HepG2 (cell line): Measurements from ENCODE around the gene MYO3B. TPM values are rescaled to one million over a fixed set of nuclear protein-coding genes. Genes with fewer than 3 reads are reported as not detected.

Source experiments
- ATAC-seq: fragments of 200-7000 bp; cut with Tn5 transposase; 3 replicates; pipeline ENCODE4 v1.9.1; 2020; ENCODE audit warnings: mild to moderate bottlenecking, moderate library complexity
- BruUV-seq: library from RNA; stranded (reverse); fragments of 400-500 nt; replicated peaks from 2 replicates; lab custom pipeline; 2021; lab: Mats Ljungman, UMichigan
- CTCF ChIA-PET: fragments of 300-600 bp; formaldehyde crosslinking; extraction: SDS; loops from one replicate; lab custom pipeline; 2021; ENCODE audit warnings: low total read pairs, inconsistent platforms, low intra/inter-chr PET ratio; lab: Yijun Ruan, JAX
- POLR2A ChIA-PET: fragments of 350-600 bp; sonication (Branson Sonifier 250); formaldehyde crosslinking; loops from one replicate; lab custom pipeline; 2020; ENCODE audit warnings: antibody characterized with exemption, inconsistent platforms; lab: Yijun Ruan, JAX
- DNase-seq: peaks from one replicate; pipeline ENCODE4 v3.0.0-alpha.2; 2015; ENCODE audit warnings: low spot score
- FAIRE-seq: peaks from 3 replicates; lab custom pipeline; 2011; peaks lifted over from hg19 to GRCh38; lab: Jason Lieb, UNC
- H2AFZ ChIP-seq: one replicate; pipeline ENCODE4 v1.6.1; 2011; ENCODE audit warnings: low read length, inconsistent platforms
- H3K27ac ChIP-seq: fragments of 300-600 bp; 3 replicates; pipeline ENCODE4 v1.8.0; 2011; ENCODE audit warnings: mixed run types, mild to moderate bottlenecking, mixed read lengths, low read length, inconsistent platforms; ENCODE audit not compliant: insufficient read depth; ENCODE audit errors: extremely low read length
- H3K27me3 ChIP-seq, 2 experiments: fragments of 200-600 bp in 1 of 2; 2 replicates in 1 of 2; 3 replicates in 1 of 2; pipeline versions ENCODE4 v1.6.0 to v1.8.0; 2011; ENCODE audit warnings: low read length in 2 of 2, mild to moderate bottlenecking in 2 of 2, moderate library complexity in 2 of 2, inconsistent platforms in 1 of 2; ENCODE audit not compliant: insufficient read depth in 2 of 2, control insufficient read depth in 1 of 2
- H3K36me3 ChIP-seq, 2 experiments: fragments of 200-600 bp in 1 of 2; replicated peaks in 1 of 2; 2 replicates in 1 of 2; 3 replicates in 1 of 2; pipeline versions ENCODE4 v1.5.1 to v1.8.0; 2011; ENCODE audit warnings: low read length in 2 of 2, inconsistent platforms in 1 of 2; ENCODE audit not compliant: insufficient read depth in 2 of 2, control insufficient read depth in 1 of 2
- H3K4me1 ChIP-seq: 2 replicates; pipeline ENCODE4 v1.5.1; 2012; ENCODE audit warnings: low read length, inconsistent platforms; ENCODE audit not compliant: insufficient read depth
- H3K4me2 ChIP-seq: 2 replicates; pipeline ENCODE4 v1.6.0; 2011; ENCODE audit warnings: low read depth, low read length, inconsistent platforms
- H3K4me3 ChIP-seq, 3 experiments: fragments of 200-600 bp in 1 of 3; sonication (generic), shearing (Covaris generic) in 1 of 3; replicated peaks in 1 of 3; 2 replicates each; pipeline ENCODE4 v1.5.1; 2011 to 2016; ENCODE audit warnings: low read length in 3 of 3, inconsistent platforms in 2 of 3, low read depth in 2 of 3, mild to moderate bottlenecking in 2 of 3, control low read depth in 1 of 3, mixed read lengths in 1 of 3; ENCODE audit not compliant: insufficient read depth in 1 of 3
- H3K79me2 ChIP-seq: one replicate; pipeline ENCODE4 v1.6.1; 2011; ENCODE audit warnings: low read length, inconsistent platforms; ENCODE audit not compliant: insufficient read depth
- H3K9ac ChIP-seq: 2 replicates; pipeline ENCODE4 v1.6.0; 2011; ENCODE audit warnings: mild to moderate bottlenecking, low read depth, low read length, inconsistent platforms; ENCODE audit not compliant: insufficient read depth
- H3K9me3 ChIP-seq: 2 replicates; pipeline ENCODE4 v1.5.1; 2012; ENCODE audit warnings: mild to moderate bottlenecking, low read length
- H4K20me1 ChIP-seq: 2 replicates; pipeline ENCODE4 v1.6.0; 2011; ENCODE audit warnings: inconsistent platforms, mild to moderate bottlenecking, low read length, moderate library complexity; ENCODE audit not compliant: insufficient read depth
- NFKB2 ChIP-seq: sonication (generic); formaldehyde crosslinking; IDR thresholded peaks from 2 replicates; pipeline ENCODE4 v1.4.0; 2020; ENCODE audit warnings: missing genetic modification reagents, borderline replicate concordance
- RCOR2 ChIP-seq: IDR thresholded peaks from 2 replicates; pipeline ENCODE4 v1.6.1; 2016; ENCODE audit warnings: missing biosample characterization, missing genetic modification reagents
- ZNF432 ChIP-seq: sonication (generic); formaldehyde crosslinking; IDR thresholded peaks from 2 replicates; pipeline ENCODE4 v1.5.0; 2020; ENCODE audit warnings: missing genetic modification reagents, mild to moderate bottlenecking, borderline replicate concordance
- WGBS: methylation state at CpG from one replicate; pipeline ENCODE4 v1.1.6; 2017; ENCODE audit warnings: low lambda C conversion rate; 5-methylcytosine and 5-hydroxymethylcytosine counted together
- in situ Hi-C: cut with HindIII; loops from 2 replicates; pipeline ENCODE4 v1.10.0; 2017; ENCODE audit warnings: low pct_unique_long_range_greater_than_20kb; ENCODE audit not compliant: extremely low pct_ligation_motif_present
- intact Hi-C: fragments of 100-400 bp; cut with micrococcal nuclease; formaldehyde crosslinking; loops from one replicate; pipeline ENCODE4 v1.10.0; 2022; ENCODE audit not compliant: unreplicated experiment
- polyA plus RNA-seq, 8 experiments: library from polyadenylated mRNA; depleted of rRNA in 3 of 8; stranded (reverse) in 7 of 8; unstranded in 1 of 8; fragments of >200 nt; fragmentation: Illumina TruSeq in 4 of 8; extraction: Trizol in 4 of 8; gene quantifications; 2 replicates each; pipeline versions ENCODE4 v1.2.1 to v1.2.3, GENCODE V29; 2011 to 2016; ENCODE audit warnings: low read depth in 4 of 8, missing spikeins in 1 of 8, mixed read lengths in 1 of 8; ENCODE audit not compliant: insufficient read depth in 1 of 8
- total RNA-seq, 5 experiments: library from RNA; depleted of rRNA; stranded (reverse); fragments of >200 nt; fragmentation: Illumina TruSeq; extraction: Trizol; gene quantifications; 2 replicates each; pipeline ENCODE4 v1.2.3, GENCODE V29; 2016; ENCODE audit warnings: low read depth in 1 of 5
- TF ChIP-seq, protein P1 (sequence below): sonication (generic); formaldehyde crosslinking; IDR thresholded peaks from 2 replicates; pipeline ENCODE4 v1.4.0; 2020; ENCODE audit warnings: mild to moderate bottlenecking, missing genetic modification reagents
- TF ChIP-seq, protein P2 (sequence below): sonication (generic); formaldehyde crosslinking; IDR thresholded peaks from 2 replicates; pipeline ENCODE4 v1.4.0; 2020; ENCODE audit warnings: mild to moderate bottlenecking, missing genetic modification reagents

MYO3B gene
- total and polyA plus RNA-seq, 2 of the 13 experiments (the other 11 are each of a cell fraction or from before 2014, with no cell fraction given) = 0.01 TPM; not detected in 1

DNA sequence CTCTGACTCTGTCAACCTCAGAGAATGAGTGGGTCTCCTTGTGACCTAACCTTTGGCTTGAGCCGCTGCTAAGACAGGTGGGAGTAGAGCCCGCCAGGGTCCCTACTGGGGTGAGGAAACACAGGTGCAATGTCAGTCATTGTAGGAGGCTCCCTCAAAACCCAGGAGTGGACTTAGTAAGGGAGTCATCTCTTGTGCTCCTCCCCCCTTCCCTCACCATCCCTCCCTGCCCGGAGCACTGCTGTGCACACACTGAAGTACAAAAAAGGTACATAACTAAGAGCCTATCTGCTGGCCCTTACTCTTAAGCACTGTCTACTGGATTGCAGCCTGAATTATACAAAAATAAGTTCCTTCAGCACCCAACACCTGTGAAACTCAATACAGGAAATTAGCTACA is 77.2 kb downstream of the MYO3B start:
- Histone ChIP-seq H4K20me1 (no peaks in the 10 kb centered on the region), H3K4me3 (no peak overlapping the region), H3K79me2 (no peaks in the 10 kb centered on the region), H3K9ac (no peak overlapping the region), H3K27me3 (peaks cover 0 to 8% of the 10 kb centered on the region in 2 experiments; a peak in 1 of 5 replicates), H3K9me3 (no peaks in the 10 kb centered on the region), H3K4me2 (no peak overlapping the region), H2AFZ (no peak overlapping the region), H3K27ac (no peak overlapping the region), H3K36me3 (no peaks in the 10 kb centered on the region)
- in situ Hi-C loops = no loop called here
- DNase-seq (no peak), ATAC-seq (no peak)
- WGBS = 23% methylated on average over 3 of the region's 3 CpGs
- ChIA-PET POLR2A (no interaction called here), CTCF (no interaction called here)
- intact Hi-C loops = no loop called here
- TF ChIP-seq RCOR2 (CRISPR knock-in tag) (no peak), ZNF432 (CRISPR knock-in tag) (no peak), NFKB2 (CRISPR knock-in tag) (no peak)
- TF ChIP-seq, protein P1, sequence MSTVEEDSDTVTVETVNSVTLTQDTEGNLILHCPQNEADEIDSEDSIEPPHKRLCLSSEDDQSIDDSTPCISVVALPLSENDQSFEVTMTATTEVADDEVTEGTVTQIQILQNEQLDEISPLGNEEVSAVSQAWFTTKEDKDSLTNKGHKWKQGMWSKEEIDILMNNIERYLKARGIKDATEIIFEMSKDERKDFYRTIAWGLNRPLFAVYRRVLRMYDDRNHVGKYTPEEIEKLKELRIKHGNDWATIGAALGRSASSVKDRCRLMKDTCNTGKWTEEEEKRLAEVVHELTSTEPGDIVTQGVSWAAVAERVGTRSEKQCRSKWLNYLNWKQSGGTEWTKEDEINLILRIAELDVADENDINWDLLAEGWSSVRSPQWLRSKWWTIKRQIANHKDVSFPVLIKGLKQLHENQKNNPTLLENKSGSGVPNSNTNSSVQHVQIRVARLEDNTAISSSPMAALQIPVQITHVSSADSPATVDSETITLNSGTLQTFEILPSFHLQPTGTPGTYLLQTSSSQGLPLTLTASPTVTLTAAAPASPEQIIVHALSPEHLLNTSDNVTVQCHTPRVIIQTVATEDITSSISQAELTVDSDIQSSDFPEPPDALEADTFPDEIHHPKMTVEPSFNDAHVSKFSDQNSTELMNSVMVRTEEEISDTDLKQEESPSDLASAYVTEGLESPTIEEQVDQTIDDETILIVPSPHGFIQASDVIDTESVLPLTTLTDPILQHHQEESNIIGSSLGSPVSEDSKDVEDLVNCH (CRISPR knock-in tag) = no peak
- TF ChIP-seq, protein P2, sequence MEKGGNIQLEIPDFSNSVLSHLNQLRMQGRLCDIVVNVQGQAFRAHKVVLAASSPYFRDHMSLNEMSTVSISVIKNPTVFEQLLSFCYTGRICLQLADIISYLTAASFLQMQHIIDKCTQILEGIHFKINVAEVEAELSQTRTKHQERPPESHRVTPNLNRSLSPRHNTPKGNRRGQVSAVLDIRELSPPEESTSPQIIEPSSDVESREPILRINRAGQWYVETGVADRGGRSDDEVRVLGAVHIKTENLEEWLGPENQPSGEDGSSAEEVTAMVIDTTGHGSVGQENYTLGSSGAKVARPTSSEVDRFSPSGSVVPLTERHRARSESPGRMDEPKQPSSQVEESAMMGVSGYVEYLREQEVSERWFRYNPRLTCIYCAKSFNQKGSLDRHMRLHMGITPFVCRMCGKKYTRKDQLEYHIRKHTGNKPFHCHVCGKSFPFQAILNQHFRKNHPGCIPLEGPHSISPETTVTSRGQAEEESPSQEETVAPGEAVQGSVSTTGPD (CRISPR knock-in tag) = no peak
- TF ChIP-seq, all 625 proteins: peak for 0
- no peak for FAIRE-seq
- H3K4me1 ChIP-seq = no peaks in the 10 kb centered on the region
- no TSS peak for BruUV-seq
